BLaER1 treated with 17β-estradiol and CSF1 and Interleukin-3, amounts not matched to agents 10 nM and 100 nM (cell line): ENCODE measurements around the gene LRRC71.

Source experiments
- H3K27ac ChIP-seq, 11 experiments: shearing (Covaris generic); formaldehyde crosslinking; 2 replicates each; pipeline ENCODE4 v1.8.1; 2022
- H3K27me3 ChIP-seq, 11 experiments: shearing (Covaris generic); formaldehyde crosslinking; 2 replicates each; pipeline ENCODE4 v1.8.1; 2022
- H3K36me3 ChIP-seq, 11 experiments: shearing (Covaris generic); formaldehyde crosslinking; 2 replicates each; pipeline ENCODE4 v1.8.1; 2022
- H3K4me1 ChIP-seq, 10 experiments: shearing (Covaris generic); formaldehyde crosslinking; 2 replicates each; pipeline ENCODE4 v1.8.1; 2022
- H3K4me2 ChIP-seq, 11 experiments: shearing (Covaris generic); formaldehyde crosslinking; 2 replicates each; pipeline ENCODE4 v1.8.1; 2022
- H3K4me3 ChIP-seq, 10 experiments: shearing (Covaris generic); formaldehyde crosslinking; 2 replicates each; pipeline ENCODE4 v1.8.1; 2022
- H3K9ac ChIP-seq, 11 experiments: shearing (Covaris generic); formaldehyde crosslinking; 2 replicates each; pipeline ENCODE4 v1.8.1; 2022
- H3K9me3 ChIP-seq, 11 experiments: shearing (Covaris generic); formaldehyde crosslinking; replicated peaks in 1 of 11; 2 replicates each; pipeline ENCODE4 v1.8.1; 2022
- H4K20me1 ChIP-seq, 11 experiments: shearing (Covaris generic); formaldehyde crosslinking; 2 replicates each; pipeline ENCODE4 v1.8.1; 2022
- Cebpa-rat ChIP-seq, 11 experiments: shearing (Covaris generic); IDR thresholded peaks; 2 replicates each; pipeline ENCODE4 v1.8.1; 2022

The LRRC71 gene

GRCh38 chr1:156931211-156931952 is 10.9 kb downstream of the LRRC71 start:
- no peak overlapping the region for H3K9ac ChIP-seq
- H3K27me3 ChIP-seq, result peaks cover 31 to 47% (median 44%) of the 10 kb centered on the region in 11 experiments
- peak overlapping the region in 5 of 11 experiments; percentile 10 to 57 (median 26); a peak in 6 of 22 replicates for H3K4me2 ChIP-seq
- H4K20me1 ChIP-seq, result peaks cover 0 to 79% (median 4%) of the 10 kb centered on the region in 11 experiments; a peak in 13 of 22 replicates
- H3K4me3 ChIP-seq, result no peak overlapping the region
- peaks cover 13 to 35% (median 27%) of the 10 kb centered on the region in 11 experiments; a peak in 21 of 22 replicates for H3K36me3 ChIP-seq
- peaks cover 0 to 39% (median 18%) of the 10 kb centered on the region in 10 experiments; a peak in 16 of 20 replicates for H3K4me1 ChIP-seq
- H3K9me3 ChIP-seq, result no peaks in the 10 kb centered on the region
- no peak for TF ChIP-seq Cebpa-rat (IDR thresholded peaks at IDR 0.05)
- no peak overlapping the region for H3K27ac ChIP-seq

GRCh38 chr1:156931974-156932710 is 11.7 kb downstream of the LRRC71 start:
- no peak overlapping the region for H3K4me3 ChIP-seq
- peaks cover 17 to 42% (median 32%) of the 10 kb centered on the region in 11 experiments; a peak in 21 of 22 replicates for H3K36me3 ChIP-seq
- peaks cover 23 to 39% (median 37%) of the 10 kb centered on the region in 11 experiments for H3K27me3 ChIP-seq
- H3K9me3 ChIP-seq, result no peaks in the 10 kb centered on the region
- H4K20me1 ChIP-seq, result peaks cover 0 to 81% (median 9%) of the 10 kb centered on the region in 11 experiments; a peak in 13 of 22 replicates
- peaks cover 0 to 37% (median 19%) of the 10 kb centered on the region in 10 experiments; a peak in 17 of 20 replicates for H3K4me1 ChIP-seq
- H3K9ac ChIP-seq, result no peak overlapping the region
- no peak overlapping the region for H3K27ac ChIP-seq
- TF ChIP-seq Cebpa-rat (IDR thresholded peaks at IDR 0.05), result no peak
- H3K4me2 ChIP-seq, result peak overlapping the region in 4 of 11 experiments; percentile 10 to 47 (median 18); a peak in 3 of 22 replicates

GRCh38 chr1:156933136-156933535 is 12.7 kb downstream of the LRRC71 start:
- Histone ChIP-seq H3K4me2 (no peak overlapping the region), H3K27ac (no peak overlapping the region), H4K20me1 (peaks cover 0 to 81% (median 13%) of the 10 kb centered on the region in 11 experiments; a peak in 12 of 22 replicates), H3K4me1 (peaks cover 0 to 35% (median 15%) of the 10 kb centered on the region in 10 experiments; a peak in 17 of 20 replicates), H3K27me3 (peaks cover 13 to 29% (median 27%) of the 10 kb centered on the region in 11 experiments), H3K9ac (no peak overlapping the region), H3K36me3 (peaks cover 27 to 52% (median 42%) of the 10 kb centered on the region in 11 experiments), H3K9me3 (no peaks in the 10 kb centered on the region), H3K4me3 (no peak overlapping the region)
- TF ChIP-seq Cebpa-rat (IDR thresholded peaks at IDR 0.05), result no peak

GRCh38 chr1:156935505-156936128 is 15.2 kb downstream of the LRRC71 start:
- H3K27ac ChIP-seq, result no peak overlapping the region
- H3K36me3 ChIP-seq, result peaks cover 52 to 77% (median 67%) of the 10 kb centered on the region in 11 experiments
- H3K27me3 ChIP-seq, result peaks cover 0 to 4% (median 2%) of the 10 kb centered on the region in 11 experiments; a peak in 12 of 22 replicates
- peaks cover 0 to 92% (median 27%) of the 10 kb centered on the region in 11 experiments; a peak in 14 of 22 replicates for H4K20me1 ChIP-seq
- no peaks in the 10 kb centered on the region for H3K9me3 ChIP-seq
- no peak overlapping the region for H3K4me3 ChIP-seq
- no peak overlapping the region for H3K9ac ChIP-seq
- TF ChIP-seq Cebpa-rat (IDR thresholded peaks at IDR 0.05), result no peak
- peaks cover 7 to 39% (median 17%) of the 10 kb centered on the region in 10 experiments; a peak in 19 of 20 replicates for H3K4me1 ChIP-seq
- no peak overlapping the region for H3K4me2 ChIP-seq

- H4K20me1 ChIP-seq, result peaks cover 0 to 92% (median 27%) of the 10 kb centered on the region in 11 experiments; a peak in 14 of 22 replicates
- TF ChIP-seq Cebpa-rat (IDR thresholded peaks at IDR 0.05), result no peak
Observed at GRCh38 chr1:156936191-156936590, 15.8 kb downstream of the LRRC71 start.

GRCh38 chr1:156936721-156937220 is 16.3 kb downstream of the LRRC71 start:
- H3K27ac ChIP-seq, result no peak overlapping the region
- H3K9me3 ChIP-seq, result no peaks in the 10 kb centered on the region
- H3K4me3 ChIP-seq, result no peak overlapping the region
- H3K9ac ChIP-seq, result peak overlapping the region in 1 of 11 experiments; percentile 34; a peak in 1 of 22 replicates
- peak overlapping the region in 3 of 11 experiments; percentile 6 to 30 (median 28); a peak in 2 of 22 replicates for H3K4me2 ChIP-seq
- H3K36me3 ChIP-seq, result peaks cover 63 to 89% (median 79%) of the 10 kb centered on the region in 11 experiments
- peaks cover 0 to 92% (median 27%) of the 10 kb centered on the region in 11 experiments; a peak in 15 of 22 replicates for H4K20me1 ChIP-seq
- no peak for TF ChIP-seq Cebpa-rat (IDR thresholded peaks at IDR 0.05)
- H3K4me1 ChIP-seq, result peaks cover 3 to 27% (median 12%) of the 10 kb centered on the region in 10 experiments; a peak in 17 of 20 replicates
- no peaks in the 10 kb centered on the region for H3K27me3 ChIP-seq

More at GRCh38 chr1:156936191-156936590, 15.8 kb downstream of the LRRC71 start:
- no peak overlapping the region for H3K4me3 ChIP-seq
- no peaks in the 10 kb centered on the region for H3K27me3 ChIP-seq
- H3K4me1 ChIP-seq, result peaks cover 7 to 33% (median 14%) of the 10 kb centered on the region in 10 experiments; a peak in 18 of 20 replicates
- peaks cover 57 to 83% (median 73%) of the 10 kb centered on the region in 11 experiments for H3K36me3 ChIP-seq
- no peaks in the 10 kb centered on the region for H3K9me3 ChIP-seq
- no peak overlapping the region for H3K4me2 ChIP-seq
- no peak overlapping the region for H3K9ac ChIP-seq
- no peak overlapping the region for H3K27ac ChIP-seq

- H3K4me1 ChIP-seq, result peaks cover 0 to 22% (median 11%) of the 10 kb centered on the region in 10 experiments; a peak in 13 of 20 replicates
- no peaks in the 10 kb centered on the region for H3K27me3 ChIP-seq
- peaks cover 0 to 93% (median 27%) of the 10 kb centered on the region in 11 experiments; a peak in 14 of 22 replicates for H4K20me1 ChIP-seq
- no peak overlapping the region for H3K4me2 ChIP-seq
- no peaks in the 10 kb centered on the region for H3K9me3 ChIP-seq
- 0 out of 22 replicates have a peak overlapping the region, but pooled peaks of 1 of the 11 experiments have one; percentile 9 for H3K9ac ChIP-seq
- TF ChIP-seq Cebpa-rat (IDR thresholded peaks at IDR 0.05), result no peak
- H3K27ac ChIP-seq, result no peak overlapping the region
- no peak overlapping the region for H3K4me3 ChIP-seq
- H3K36me3 ChIP-seq, result peaks cover 74 to 99% (median 90%) of the 10 kb centered on the region in 11 experiments
Observed at GRCh38 chr1:156937883-156938282, 17.5 kb downstream of the LRRC71 start.

GRCh38 chr1:156938813-156939212 is 18.4 kb downstream of the LRRC71 start:
- peaks cover 84 to 99% (median 98%) of the 10 kb centered on the region in 11 experiments for H3K36me3 ChIP-seq
- 0 out of 22 replicates have a peak overlapping the region, but pooled peaks of 1 of the 11 experiments have one; percentile 38 for H3K9ac ChIP-seq

More at GRCh38 chr1:156938813-156939212, 18.4 kb downstream of the LRRC71 start:
- peaks cover 0 to 22% (median 11%) of the 10 kb centered on the region in 10 experiments; a peak in 13 of 20 replicates for H3K4me1 ChIP-seq
- peaks cover 0 to 93% (median 27%) of the 10 kb centered on the region in 11 experiments; a peak in 14 of 22 replicates for H4K20me1 ChIP-seq
- H3K4me2 ChIP-seq, result peak overlapping the region in 4 of 11 experiments; percentile 0 to 34 (median 14); a peak in 3 of 22 replicates
- no peak overlapping the region for H3K27ac ChIP-seq
- no peaks in the 10 kb centered on the region for H3K27me3 ChIP-seq
- H3K9me3 ChIP-seq, result no peaks in the 10 kb centered on the region
- TF ChIP-seq Cebpa-rat (IDR thresholded peaks at IDR 0.05), result no peak
- H3K4me3 ChIP-seq, result no peak overlapping the region
